Stimulated activated CD4-positive, alpha-beta T cell treated with anti-CD3 and anti-CD28 coated beads, Interleukin-15, amount 100 ng/mL, for 1 hour (primary cell): Measurements from ENCODE around the gene MRFAP1L1.
"Not testable (repeated sequence)": the region's sequence is repeated elsewhere in the genome, so short reads cannot be mapped to it uniquely, and the experiment has no call there.

Experiments
- DNase-seq, 2 donors: peaks; one replicate each; pipeline ENCODE4 v3.0.0-alpha.2; 2020; ENCODE audit warnings: low read depth in 1 of 2, low spot score in 1 of 2

MRFAP1L1 gene

GRCh38 chr4:6734165-6734786 lies 24.6 kb upstream of the MRFAP1L1 start:
- no peak for DNase-seq

GRCh38 chr4:6733358-6734164 lies 23.9 kb upstream of the MRFAP1L1 start:
- DNase-seq, result no peak

GRCh38 chr4:6732441-6733357 lies 23.0 kb upstream of the MRFAP1L1 start:
- DNase-seq, result no peak

GRCh38 chr4:6731780-6732179 lies 22.1 kb upstream of the MRFAP1L1 start:
- no peak for DNase-seq

GRCh38 chr4:6731318-6731675 lies 21.6 kb upstream of the MRFAP1L1 start:
- no peak for DNase-seq

- DNase-seq, result no peak
Measured at GRCh38 chr4:6730603-6731317, 21.1 kb upstream of the MRFAP1L1 start.

- no peak for DNase-seq
Measured at GRCh38 chr4:6728320-6729029, 18.8 kb upstream of the MRFAP1L1 start.

GRCh38 chr4:6727943-6728250 lies 18.2 kb upstream of the MRFAP1L1 start:
- no peak for DNase-seq

- no peak for DNase-seq
Measured at GRCh38 chr4:6727081-6727942, 17.6 kb upstream of the MRFAP1L1 start.

GRCh38 chr4:6725427-6725961 lies 15.8 kb upstream of the MRFAP1L1 start:
- not testable (repeated sequence) for DNase-seq

GRCh38 chr4:6724421-6725111 lies 14.9 kb upstream of the MRFAP1L1 start:
- no peak for DNase-seq

- no peak for DNase-seq
Measured at GRCh38 chr4:6723851-6724250, 14.2 kb upstream of the MRFAP1L1 start.

- no peak for DNase-seq
Measured at GRCh38 chr4:6722891-6723290, 13.2 kb upstream of the MRFAP1L1 start.

GRCh38 chr4:6721121-6721520 lies 11.5 kb upstream of the MRFAP1L1 start:
- no peak for DNase-seq

- peak; percentile 67 to 80 for DNase-seq
Measured at GRCh38 chr4:6720202-6720699, 10.6 kb upstream of the MRFAP1L1 start.

GRCh38 chr4:6719611-6720179 lies 10.0 kb upstream of the MRFAP1L1 start:
- no peak for DNase-seq

- no peak for DNase-seq
Measured at GRCh38 chr4:6718932-6719610, 9.4 kb upstream of the MRFAP1L1 start.
